Urinary bladder (tissue), 4 donors: ENCODE results near the gene GLI2. TPM values are rescaled to one million over a fixed set of nuclear protein-coding genes. Genes with fewer than 3 reads are reported as not detected.

ENCODE experiments used
- DNase-seq: peaks from one replicate; pipeline ENCODE4 v3.0.0-alpha.2; 2015; ENCODE audit errors: extremely low spot score
- H3K27ac ChIP-seq: one replicate; pipeline ENCODE4 v1.5.1; 2013; ENCODE audit warnings: low read depth, mild to moderate bottlenecking, moderate library complexity
- H3K36me3 ChIP-seq: one replicate; pipeline ENCODE4 v1.6.1; 2013; ENCODE audit warnings: mild to moderate bottlenecking, moderate library complexity; ENCODE audit not compliant: insufficient read depth
- H3K4me1 ChIP-seq: one replicate; pipeline ENCODE4 v1.6.1; 2013; ENCODE audit warnings: mild to moderate bottlenecking, moderate library complexity; ENCODE audit not compliant: insufficient read depth
- H3K4me3 ChIP-seq: one replicate; pipeline ENCODE4 v1.5.1; 2013; ENCODE audit warnings: low read depth, low read length
- WGBS: extraction: QIAGEN DNeasy Blood & Tissue Kit; methylation state at CpG from one replicate; pipeline ENCODE4 v1.1.7; 2013; 5-methylcytosine and 5-hydroxymethylcytosine counted together
- polyA plus RNA-seq: library from polyadenylated mRNA; stranded (reverse); fragments of 200-250 nt; gene quantifications from one replicate; pipeline ENCODE4 v1.2.3, GENCODE V29; 2013
- total RNA-seq: library from RNA; depleted of rRNA; stranded (reverse); fragments of >200 nt; gene quantifications from one replicate; pipeline ENCODE4 v1.2.3, GENCODE V29; 2014
- donor health status: healthy with polysubstance abuse.
- donor health status: healthy.

The GLI2 gene
- total and polyA plus RNA-seq, 2 donors = 5.9 to 11.3 TPM

- 89% methylated on average over 13 of the region's 13 CpGs for WGBS
- Histone ChIP-seq H3K27ac (no peak overlapping the region), H3K36me3 (no peaks in the 10 kb centered on the region), H3K4me3 (no peak overlapping the region), H3K4me1 (no peaks in the 10 kb centered on the region)
- DNase-seq = no peak
Measured at GRCh38 chr2:120702801-120703200, 32.9 kb upstream of the GLI2 start.

GRCh38 chr2:120703330-120703994 lies 32.2 kb upstream of the GLI2 start:
- Histone ChIP-seq H3K36me3 (no peaks in the 10 kb centered on the region), H3K27ac (no peak overlapping the region), H3K4me3 (no peak overlapping the region), H3K4me1 (no peaks in the 10 kb centered on the region)
- WGBS = 93% methylated on average over 4 of the region's 4 CpGs
- DNase-seq = no peak

GRCh38 chr2:120704696-120705095 lies 31.0 kb upstream of the GLI2 start:
- no peak overlapping the region for H3K27ac ChIP-seq
- H3K4me3 ChIP-seq = no peak overlapping the region
- no peaks in the 10 kb centered on the region for H3K36me3 ChIP-seq
- 41% methylated on average over 2 of the region's 2 CpGs for WGBS
- DNase-seq = no peak
- H3K4me1 ChIP-seq = no peaks in the 10 kb centered on the region

GRCh38 chr2:120707816-120708215 lies 27.9 kb upstream of the GLI2 start:
- Histone ChIP-seq H3K36me3 (no peaks in the 10 kb centered on the region), H3K27ac (no peak overlapping the region), H3K4me3 (no peak overlapping the region), H3K4me1 (no peaks in the 10 kb centered on the region)
- 91% methylated on average over 3 of the region's 3 CpGs for WGBS
- no peak for DNase-seq

GRCh38 chr2:120708944-120709607 lies 26.6 kb upstream of the GLI2 start:
- Histone ChIP-seq H3K36me3 (no peaks in the 10 kb centered on the region), H3K4me3 (no peak overlapping the region), H3K4me1 (no peaks in the 10 kb centered on the region), H3K27ac (no peak overlapping the region)
- DNase-seq = no peak
- 80% methylated on average over 14 of the region's 14 CpGs for WGBS

GRCh38 chr2:120709608-120710041 lies 26.0 kb upstream of the GLI2 start:
- no peak for DNase-seq
- H3K27ac ChIP-seq = no peak overlapping the region
- no peaks in the 10 kb centered on the region for H3K4me1 ChIP-seq
- no peaks in the 10 kb centered on the region for H3K36me3 ChIP-seq
- 71% methylated on average over 5 of the region's 5 CpGs for WGBS
- no peak overlapping the region for H3K4me3 ChIP-seq

GRCh38 chr2:120710256-120710655 lies 25.4 kb upstream of the GLI2 start:
- H3K4me1 ChIP-seq = no peaks in the 10 kb centered on the region
- 89% methylated on average over 16 of the region's 16 CpGs for WGBS
- H3K27ac ChIP-seq = no peak overlapping the region
- no peak overlapping the region for H3K4me3 ChIP-seq
- no peak for DNase-seq
- H3K36me3 ChIP-seq = no peaks in the 10 kb centered on the region

- H3K36me3 ChIP-seq = no peaks in the 10 kb centered on the region
- H3K27ac ChIP-seq = no peak overlapping the region
- no peak for DNase-seq
- no peak overlapping the region for H3K4me3 ChIP-seq
- H3K4me1 ChIP-seq = no peaks in the 10 kb centered on the region
- 82% methylated on average over 5 of the region's 5 CpGs for WGBS
Measured at GRCh38 chr2:120711694-120712093, 24.0 kb upstream of the GLI2 start.

- Histone ChIP-seq H3K27ac (no peak overlapping the region), H3K36me3 (no peaks in the 10 kb centered on the region), H3K4me3 (no peak overlapping the region), H3K4me1 (no peaks in the 10 kb centered on the region)
- DNase-seq = peak; percentile 53
- WGBS = 46% methylated on average over 7 of the region's 7 CpGs
Measured at GRCh38 chr2:120712180-120712681, 23.4 kb upstream of the GLI2 start.

GRCh38 chr2:120715353-120715752 lies 20.3 kb upstream of the GLI2 start:
- DNase-seq = no peak
- WGBS = 74% methylated on average over 8 of the region's 8 CpGs

GRCh38 chr2:120715941-120716340 lies 19.7 kb upstream of the GLI2 start:
- no peaks in the 10 kb centered on the region for H3K36me3 ChIP-seq
- no peak overlapping the region for H3K27ac ChIP-seq
- H3K4me3 ChIP-seq = no peak overlapping the region
- DNase-seq = no peak
- H3K4me1 ChIP-seq = no peaks in the 10 kb centered on the region
- 77% methylated on average over 8 of the region's 8 CpGs for WGBS

More at GRCh38 chr2:120715353-120715752, 20.3 kb upstream of the GLI2 start:
- Histone ChIP-seq H3K36me3 (no peaks in the 10 kb centered on the region), H3K27ac (no peak overlapping the region), H3K4me3 (no peak overlapping the region), H3K4me1 (no peaks in the 10 kb centered on the region)

- Histone ChIP-seq H3K27ac (no peak overlapping the region), H3K4me3 (no peak overlapping the region), H3K4me1 (no peaks in the 10 kb centered on the region), H3K36me3 (no peaks in the 10 kb centered on the region)
- DNase-seq = no peak
- 83% methylated on average over 15 of the region's 15 CpGs for WGBS
Measured at GRCh38 chr2:120716641-120717585, 18.8 kb upstream of the GLI2 start.

GRCh38 chr2:120719491-120719890 lies 16.2 kb upstream of the GLI2 start:
- no peak overlapping the region for H3K27ac ChIP-seq
- DNase-seq = no peak
- H3K4me1 ChIP-seq = no peaks in the 10 kb centered on the region
- H3K4me3 ChIP-seq = no peak overlapping the region
- no peaks in the 10 kb centered on the region for H3K36me3 ChIP-seq
- WGBS = 82% methylated on average over 7 of the region's 7 CpGs
